NCI-H2196 treated with DMSO at 0.1 percent for 48 hours (cell line): Measurements from ENCODE around the gene SLC25A21.
"Not testable (repeated sequence)": the region's sequence is repeated elsewhere in the genome, so short reads cannot be mapped to it uniquely, and the experiment has no call there.

ENCODE experiments used
- DNase-seq: peaks from one replicate; lab custom pipeline; 2025; ENCODE audit not compliant: unreplicated experiment; lab: John Stamatoyannopoulos, UW

SLC25A21 gene

GRCh38 chr14:37091651-37092050 is 80.8 kb downstream of the SLC25A21 start:
- no peak for DNase-seq

GRCh38 chr14:37090026-37090425 is 82.4 kb downstream of the SLC25A21 start:
- DNase-seq, result no peak

- no peak for DNase-seq
Observed at GRCh38 chr14:37089410-37089809, 83.0 kb downstream of the SLC25A21 start.

GRCh38 chr14:37088356-37089215 is 83.8 kb downstream of the SLC25A21 start:
- no peak for DNase-seq

- DNase-seq, result no peak
Observed at GRCh38 chr14:37087520-37087919, 84.9 kb downstream of the SLC25A21 start.

GRCh38 chr14:37083599-37083998 is 88.8 kb downstream of the SLC25A21 start:
- no peak for DNase-seq

GRCh38 chr14:37082449-37082848 is 90.0 kb downstream of the SLC25A21 start:
- no peak for DNase-seq

GRCh38 chr14:37081856-37082255 is 90.5 kb downstream of the SLC25A21 start:
- no peak for DNase-seq

GRCh38 chr14:37081218-37081617 is 91.2 kb downstream of the SLC25A21 start:
- DNase-seq, result no peak

- no peak for DNase-seq
Observed at GRCh38 chr14:37078131-37078530, 94.3 kb downstream of the SLC25A21 start.

GRCh38 chr14:37074320-37074719 is 98.1 kb downstream of the SLC25A21 start:
- not testable (repeated sequence) for DNase-seq

- DNase-seq, result no peak
Observed at GRCh38 chr14:37063467-37064240, 108.8 kb downstream of the SLC25A21 start.

- no peak for DNase-seq
Observed at GRCh38 chr14:37062191-37062803, 110.1 kb downstream of the SLC25A21 start.

- DNase-seq, result no peak
Observed at GRCh38 chr14:37061697-37062096, 110.7 kb downstream of the SLC25A21 start.

- no peak for DNase-seq
Observed at GRCh38 chr14:37060496-37061260, 111.7 kb downstream of the SLC25A21 start.

GRCh38 chr14:37057776-37058175 is 114.6 kb downstream of the SLC25A21 start:
- no peak for DNase-seq

- no peak for DNase-seq
Observed at GRCh38 chr14:37056473-37056872, 115.9 kb downstream of the SLC25A21 start.

GRCh38 chr14:37054869-37055268 is 117.5 kb downstream of the SLC25A21 start:
- DNase-seq, result no peak

- no peak for DNase-seq
Observed at GRCh38 chr14:37054144-37054543, 118.3 kb downstream of the SLC25A21 start.

GRCh38 chr14:37051680-37052079 is 120.7 kb downstream of the SLC25A21 start:
- no peak for DNase-seq

- DNase-seq, result no peak
Observed at GRCh38 chr14:37051153-37051552, 121.3 kb downstream of the SLC25A21 start.
